LNCaP clone FGC (cell line): ENCODE measurements around the gene SETDB1.

Experiments used
- DNase-seq: peaks from one replicate; pipeline ENCODE4 v3.0.0-alpha.2; 2011; ENCODE audit warnings: low read depth
- H3K4me3 ChIP-seq: 2 replicates; pipeline ENCODE4 v1.5.1; 2011; ENCODE audit warnings: mild to moderate bottlenecking, low read depth, low read length, control low read depth
- TF ChIP-seq, protein P1 (sequence below): IDR thresholded peaks from 2 replicates; pipeline ENCODE4 v1.5.1; 2012; ENCODE audit warnings: mild to moderate bottlenecking; ENCODE audit not compliant: control insufficient read depth, insufficient read depth; ENCODE audit errors: extremely low read depth

The SETDB1 gene

DNA sequence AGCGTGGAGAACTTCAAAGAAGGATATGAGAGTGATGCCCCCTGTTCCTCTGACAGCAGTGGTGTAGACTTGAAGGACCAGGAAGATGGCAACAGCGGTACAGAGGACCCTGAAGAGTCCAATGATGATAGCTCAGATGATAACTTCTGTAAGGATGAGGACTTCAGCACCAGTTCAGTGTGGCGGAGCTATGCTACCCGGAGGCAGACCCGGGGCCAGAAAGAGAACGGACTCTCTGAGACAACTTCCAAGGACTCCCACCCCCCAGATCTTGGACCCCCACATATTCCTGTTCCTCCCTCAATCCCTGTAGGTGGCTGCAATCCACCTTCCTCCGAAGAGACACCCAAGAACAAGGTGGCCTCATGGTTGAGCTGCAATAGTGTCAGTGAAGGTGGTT lies 34.5 kb downstream of the SETDB1 start:
- TF ChIP-seq, protein P1, sequence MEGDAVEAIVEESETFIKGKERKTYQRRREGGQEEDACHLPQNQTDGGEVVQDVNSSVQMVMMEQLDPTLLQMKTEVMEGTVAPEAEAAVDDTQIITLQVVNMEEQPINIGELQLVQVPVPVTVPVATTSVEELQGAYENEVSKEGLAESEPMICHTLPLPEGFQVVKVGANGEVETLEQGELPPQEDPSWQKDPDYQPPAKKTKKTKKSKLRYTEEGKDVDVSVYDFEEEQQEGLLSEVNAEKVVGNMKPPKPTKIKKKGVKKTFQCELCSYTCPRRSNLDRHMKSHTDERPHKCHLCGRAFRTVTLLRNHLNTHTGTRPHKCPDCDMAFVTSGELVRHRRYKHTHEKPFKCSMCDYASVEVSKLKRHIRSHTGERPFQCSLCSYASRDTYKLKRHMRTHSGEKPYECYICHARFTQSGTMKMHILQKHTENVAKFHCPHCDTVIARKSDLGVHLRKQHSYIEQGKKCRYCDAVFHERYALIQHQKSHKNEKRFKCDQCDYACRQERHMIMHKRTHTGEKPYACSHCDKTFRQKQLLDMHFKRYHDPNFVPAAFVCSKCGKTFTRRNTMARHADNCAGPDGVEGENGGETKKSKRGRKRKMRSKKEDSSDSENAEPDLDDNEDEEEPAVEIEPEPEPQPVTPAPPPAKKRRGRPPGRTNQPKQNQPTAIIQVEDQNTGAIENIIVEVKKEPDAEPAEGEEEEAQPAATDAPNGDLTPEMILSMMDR: no peak
- no peak for DNase-seq
- no peak overlapping the region for H3K4me3 ChIP-seq

DNA sequence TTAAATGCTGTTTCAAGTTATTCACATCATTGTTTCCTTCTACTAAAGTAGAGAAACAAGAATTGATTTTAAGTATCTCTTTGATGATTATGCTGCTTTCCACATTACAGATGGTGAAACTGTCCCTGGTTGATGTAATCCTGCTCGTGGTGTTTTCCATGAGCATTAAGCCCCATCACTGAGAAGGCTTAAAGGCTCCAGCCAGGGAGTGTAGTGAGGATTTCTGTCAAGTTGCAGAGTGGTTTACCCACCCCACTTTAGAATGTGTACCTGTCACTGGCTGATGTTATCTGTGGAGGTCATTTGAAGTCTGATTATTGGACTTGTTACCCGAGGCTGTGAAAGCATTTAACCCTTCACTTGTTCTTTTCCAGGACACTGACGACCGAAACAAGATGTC lies 35.6 kb downstream of the SETDB1 start:
- no peak for DNase-seq
- TF ChIP-seq, protein P1: no peak
- no peak overlapping the region for H3K4me3 ChIP-seq

DNA sequence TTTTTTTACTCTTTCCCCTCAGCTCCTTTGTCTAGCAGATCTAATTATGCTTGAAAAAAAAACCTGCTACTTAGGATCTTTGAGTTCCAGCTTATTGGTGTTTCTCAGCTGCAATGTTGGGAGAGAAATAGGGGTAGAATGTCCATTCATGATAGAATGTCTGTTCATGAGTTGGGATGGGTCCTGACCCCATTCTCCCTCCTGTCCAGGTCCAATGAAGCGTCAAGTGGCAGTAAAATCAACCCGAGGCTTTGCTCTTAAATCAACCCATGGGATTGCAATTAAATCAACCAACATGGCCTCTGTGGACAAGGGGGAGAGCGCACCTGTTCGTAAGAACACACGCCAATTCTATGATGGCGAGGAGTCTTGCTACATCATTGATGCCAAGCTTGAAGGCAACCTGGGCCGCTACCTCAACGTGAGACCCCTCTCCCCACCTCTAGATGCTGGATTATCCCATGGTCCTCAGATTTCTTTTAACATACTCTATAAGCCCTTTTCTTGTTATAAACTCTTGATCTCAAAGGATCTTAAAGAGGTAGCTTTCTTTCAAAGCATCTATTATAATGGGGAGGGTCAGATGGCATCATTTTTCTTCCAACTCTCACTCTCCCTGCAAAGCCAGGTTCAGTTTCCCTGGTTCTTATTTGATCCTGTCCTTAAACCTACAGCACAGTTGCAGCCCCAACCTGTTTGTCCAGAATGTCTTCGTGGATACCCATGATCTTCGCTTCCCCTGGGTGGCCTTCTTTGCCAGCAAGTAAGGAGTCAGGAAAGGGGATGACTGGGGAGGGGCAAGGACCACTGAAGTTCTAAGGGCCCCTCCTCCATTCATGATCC lies 37.4 kb downstream of the SETDB1 start:
- TF ChIP-seq, protein P1: no peak
- DNase-seq: no peak
- H3K4me3 ChIP-seq: no peak overlapping the region

DNA sequence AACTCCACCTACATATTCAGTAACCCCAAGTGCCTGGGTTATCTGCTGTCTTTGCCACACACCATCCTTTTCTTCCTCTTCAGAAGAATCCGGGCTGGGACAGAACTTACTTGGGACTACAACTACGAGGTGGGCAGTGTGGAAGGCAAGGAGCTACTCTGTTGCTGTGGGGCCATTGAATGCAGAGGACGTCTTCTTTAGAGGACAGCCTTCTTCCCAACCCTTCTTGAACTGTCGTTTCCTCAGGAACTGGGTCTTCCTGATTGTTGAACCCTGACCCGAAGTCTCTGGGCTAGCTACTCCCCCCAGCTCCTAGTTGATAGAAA lies 38.0 kb downstream of the SETDB1 start:
- TF ChIP-seq, protein P1: no peak
- DNase-seq: no peak
- H3K4me3 ChIP-seq: no peak overlapping the region

DNA sequence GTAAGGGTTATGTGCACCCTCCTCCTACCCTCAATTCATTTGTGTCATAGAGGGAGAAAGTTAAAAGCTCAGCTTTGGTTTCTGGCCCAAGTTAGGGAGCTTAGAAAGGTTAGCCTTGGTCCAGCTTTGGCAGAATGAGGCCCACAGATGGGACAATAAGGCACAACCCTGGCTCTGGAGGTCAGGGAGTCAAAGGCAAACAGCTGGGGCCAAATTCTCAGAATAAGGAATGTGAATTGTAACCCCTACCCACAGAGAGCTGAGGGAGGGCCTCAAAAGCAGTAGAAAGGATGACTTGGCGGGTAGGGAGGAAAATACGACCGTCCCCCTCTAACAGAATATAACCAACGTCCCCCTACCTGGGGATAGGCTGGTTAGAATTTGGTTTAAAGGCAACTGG lies 39.4 kb downstream of the SETDB1 start:
- TF ChIP-seq, protein P1: no peak
- no peak for DNase-seq

DNA sequence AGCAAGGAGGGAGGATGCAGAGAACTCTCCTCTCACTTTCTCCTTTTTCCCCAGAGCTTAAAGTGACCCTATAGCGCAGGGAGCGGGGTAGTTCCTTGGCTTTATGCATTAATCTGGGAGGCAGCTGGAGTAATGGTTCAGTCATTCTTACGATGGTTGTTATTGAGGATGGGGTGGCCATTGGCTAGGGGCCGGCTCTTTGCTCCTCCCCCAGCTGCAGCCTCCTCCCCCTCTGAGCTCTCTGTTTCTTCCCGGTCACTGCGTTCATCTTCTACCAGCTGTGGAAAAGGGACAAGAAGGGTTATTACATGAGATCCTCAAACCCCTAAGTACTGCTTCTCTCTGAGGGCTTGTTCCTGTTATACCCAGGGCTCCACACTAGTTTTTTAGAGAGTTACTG lies 39.8 kb downstream of the SETDB1 start:
- TF ChIP-seq, protein P1: no peak
- H3K4me3 ChIP-seq: no peak overlapping the region
- no peak for DNase-seq

More for the DNA sequence above, 39.4 kb downstream of the SETDB1 start:
- H3K4me3 ChIP-seq: no peak overlapping the region

DNA sequence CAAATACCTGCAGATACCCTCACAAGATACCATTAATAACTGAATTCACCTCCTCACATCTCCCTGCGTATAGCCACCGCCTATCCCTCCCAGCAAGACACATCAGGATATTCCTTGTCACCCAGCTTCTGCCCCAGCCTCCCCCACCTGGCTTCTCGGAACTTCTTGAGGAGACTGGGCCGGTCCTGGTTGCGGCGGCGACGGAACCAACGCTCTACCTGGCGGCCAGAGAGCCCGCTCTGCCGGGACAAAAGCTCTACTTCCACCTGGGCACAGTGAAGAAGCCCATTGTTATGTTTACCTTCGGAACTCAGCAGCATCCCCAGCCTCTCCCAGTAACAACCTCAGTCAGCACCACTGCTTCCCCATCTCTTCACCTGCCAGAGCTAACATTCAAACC lies 41.8 kb downstream of the SETDB1 start:
- DNase-seq: no peak
- TF ChIP-seq, protein P1: no peak
- no peak overlapping the region for H3K4me3 ChIP-seq
